Fibroblast of peridontal ligament (primary cell): ENCODE data around the gene PRKCH.
A peak's percentile ranks its signal among the peaks of the same experiment; 100 is the strongest.

ENCODE experiments used
- DNase-seq: peaks from one replicate; pipeline ENCODE4 v3.0.0-alpha.2; 2010; ENCODE audit errors: extremely low read depth

Gene PRKCH

GRCh38 chr14:61551384-61551783, 230.0 kb downstream of the PRKCH start:
- DNase-seq, result no peak

DNA sequence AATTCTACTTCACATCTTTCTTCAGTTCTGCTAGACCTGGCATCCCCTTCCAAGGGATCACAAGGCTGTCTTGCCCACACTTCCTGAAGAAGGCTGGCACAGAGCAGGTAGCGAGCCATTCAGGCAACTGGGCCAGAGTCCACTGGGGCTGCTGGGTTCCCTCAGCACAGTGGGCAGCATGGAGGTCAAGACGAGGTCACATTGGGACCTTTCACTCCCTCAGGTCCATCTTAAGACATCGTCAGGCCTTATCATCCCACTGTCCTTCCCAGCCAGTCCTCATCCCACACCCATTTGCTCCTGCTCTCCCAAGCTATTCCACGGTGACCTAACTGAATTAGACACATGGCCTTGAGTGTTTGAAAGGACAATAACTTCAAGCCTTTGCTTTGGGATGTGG, 230.9 kb downstream of the PRKCH start:
- no peak for DNase-seq

DNA sequence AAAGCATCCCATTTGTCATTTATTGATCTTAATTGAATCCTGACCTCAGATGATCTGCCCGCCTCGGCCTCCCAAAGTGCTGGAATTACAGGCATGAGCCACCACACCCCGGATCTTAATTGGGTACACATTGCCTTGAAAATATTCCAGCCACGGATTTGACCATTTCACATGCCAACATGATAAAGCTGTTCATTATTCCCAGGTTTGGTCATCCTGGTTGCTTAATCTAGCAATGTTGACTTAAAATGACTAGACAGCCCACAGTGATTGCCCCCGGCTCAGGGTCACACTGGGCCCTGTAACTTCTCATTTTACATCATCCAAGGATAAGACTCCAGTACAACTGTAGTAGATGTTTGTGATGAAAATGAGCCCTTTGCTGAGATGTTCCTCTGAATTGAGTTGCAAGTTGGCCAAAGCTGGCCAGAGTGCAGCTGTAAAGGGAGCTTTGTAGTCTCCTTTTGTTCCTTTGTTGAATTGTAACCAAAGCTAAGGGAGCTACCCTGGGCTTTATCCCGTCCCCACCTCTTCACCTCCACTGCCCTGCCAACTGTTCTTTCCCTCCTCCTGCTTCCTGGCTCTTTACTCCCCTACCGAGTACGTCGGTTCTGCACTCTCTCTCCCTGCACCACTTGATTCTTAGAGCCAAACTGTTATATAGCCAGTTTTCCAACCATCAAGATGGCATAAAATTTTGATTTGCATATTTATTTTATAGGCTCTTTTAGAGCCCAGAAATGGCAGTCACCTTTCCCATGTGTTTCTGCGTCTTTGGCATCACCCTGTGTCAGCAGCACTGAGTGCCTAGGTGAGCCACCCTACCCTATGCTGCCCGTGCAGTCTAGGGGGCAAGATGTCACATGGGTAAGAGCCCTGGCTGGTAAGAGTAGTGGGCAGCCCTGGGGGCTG, 232.6 kb downstream of the PRKCH start:
- peak; percentile 100 for DNase-seq

GRCh38 chr14:61555056-61555838, 233.9 kb downstream of the PRKCH start:
- DNase-seq, result peak; percentile 42

DNA sequence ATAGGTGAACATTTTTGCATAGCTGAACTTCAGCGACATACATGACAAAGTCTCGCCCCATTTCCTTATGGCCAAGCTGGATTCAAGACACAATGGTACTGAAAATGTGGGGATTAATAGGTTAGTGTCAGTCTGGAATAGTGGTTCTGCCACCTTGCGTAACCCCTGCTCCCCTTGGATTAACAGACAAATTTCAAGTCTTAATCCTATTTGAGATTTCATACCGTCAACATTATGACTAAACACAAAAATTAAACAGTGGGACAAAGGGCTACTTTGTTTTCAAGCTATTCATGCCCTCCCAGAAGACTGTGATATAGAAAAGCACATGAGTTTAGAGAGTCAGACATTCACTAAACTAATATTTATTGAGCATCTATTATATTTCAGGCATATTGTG, 235.1 kb downstream of the PRKCH start:
- no peak for DNase-seq

GRCh38 chr14:61557262-61557661, 235.9 kb downstream of the PRKCH start:
- DNase-seq, result no peak

DNA sequence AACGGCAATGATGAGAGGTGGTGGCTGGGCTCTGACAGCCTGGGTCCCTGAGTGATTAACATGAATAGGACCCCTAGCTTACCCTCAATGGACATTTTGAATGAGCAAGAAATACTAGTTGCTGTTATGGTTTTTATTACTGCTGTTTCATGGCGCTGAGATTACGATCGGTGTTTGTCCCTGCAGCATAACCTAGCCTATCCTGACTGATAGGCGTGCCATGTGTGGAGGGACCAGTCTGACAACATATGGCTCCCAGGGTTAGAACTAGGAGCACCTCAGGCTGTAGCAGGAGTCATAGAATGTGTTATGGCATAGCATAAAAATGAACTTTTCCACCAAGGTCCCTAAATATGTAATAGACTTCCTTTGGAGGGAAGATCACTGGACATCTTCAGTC, 236.5 kb downstream of the PRKCH start:
- no peak for DNase-seq

DNA sequence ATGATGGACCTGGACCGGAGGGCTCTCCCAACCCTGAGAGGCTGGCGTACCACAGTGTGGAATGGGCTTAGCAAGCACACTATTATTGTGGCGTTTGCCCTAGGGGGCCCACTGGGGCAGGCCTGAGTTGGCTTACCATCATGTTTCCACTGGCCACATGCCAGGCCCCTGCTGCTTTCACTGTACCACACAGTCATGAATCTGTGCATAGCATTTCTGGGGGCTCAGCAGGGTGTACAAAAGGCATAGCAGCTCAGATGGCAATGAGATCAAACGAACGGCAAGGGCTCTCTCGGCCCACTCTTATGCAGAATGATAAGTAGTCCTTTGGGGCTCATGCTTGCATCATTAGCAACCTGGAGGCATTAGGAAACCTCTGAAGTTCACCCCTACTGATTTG, 236.9 kb downstream of the PRKCH start:
- DNase-seq, result no peak

GRCh38 chr14:61559641-61560201, 238.3 kb downstream of the PRKCH start:
- DNase-seq, result no peak

DNA sequence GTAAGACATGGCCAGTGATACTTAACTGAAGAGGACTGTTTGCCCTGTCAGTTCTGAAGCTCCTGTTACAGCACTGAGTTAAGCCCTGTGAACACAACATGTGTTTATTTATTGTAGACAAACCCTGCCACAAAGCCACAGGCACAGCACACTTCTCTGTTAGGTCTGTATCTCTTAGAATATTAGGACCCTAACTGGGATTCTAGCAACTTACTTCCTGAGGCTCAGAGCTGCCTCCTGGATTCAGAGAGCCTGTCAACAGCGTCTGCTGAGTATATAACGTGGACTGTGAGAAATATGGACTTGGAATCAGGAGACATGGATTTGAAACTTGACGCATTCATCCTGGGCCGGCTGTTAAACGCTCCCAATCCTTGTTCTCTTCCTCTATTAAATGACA, 238.9 kb downstream of the PRKCH start:
- DNase-seq, result peak; percentile 67

GRCh38 chr14:61561104-61561503, 239.7 kb downstream of the PRKCH start:
- DNase-seq, result peak; percentile 77

DNA sequence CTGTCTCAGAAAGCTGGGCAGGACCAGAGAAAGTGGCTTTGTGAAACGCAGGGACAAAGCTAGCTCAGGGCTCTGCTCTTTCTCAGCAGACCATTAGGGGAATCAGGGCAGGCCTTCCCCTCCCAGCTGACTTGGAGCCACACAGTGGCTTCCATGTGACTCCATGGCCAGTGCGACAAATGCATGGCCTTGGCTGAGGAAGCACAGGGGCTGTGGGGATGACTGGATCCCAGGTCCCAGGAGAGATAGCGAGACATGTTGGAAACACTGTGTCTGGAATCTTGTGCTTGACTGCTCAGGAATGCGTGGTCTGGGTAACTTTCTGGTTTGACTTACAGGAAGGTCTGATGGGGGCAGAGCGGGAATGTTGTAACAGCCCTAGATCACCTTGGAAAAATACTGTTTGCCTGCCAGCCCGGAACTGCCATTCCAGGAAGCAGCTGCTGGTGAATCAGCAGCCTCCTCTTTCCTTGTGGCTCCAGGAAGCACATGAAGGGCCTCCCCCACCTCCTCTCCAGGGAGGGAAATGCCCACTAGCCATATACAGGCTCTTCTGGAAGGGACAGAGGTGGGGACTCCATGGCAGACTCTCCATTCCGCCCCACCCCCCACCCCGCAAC, 240.4 kb downstream of the PRKCH start:
- peak; percentile 95 for DNase-seq

DNA sequence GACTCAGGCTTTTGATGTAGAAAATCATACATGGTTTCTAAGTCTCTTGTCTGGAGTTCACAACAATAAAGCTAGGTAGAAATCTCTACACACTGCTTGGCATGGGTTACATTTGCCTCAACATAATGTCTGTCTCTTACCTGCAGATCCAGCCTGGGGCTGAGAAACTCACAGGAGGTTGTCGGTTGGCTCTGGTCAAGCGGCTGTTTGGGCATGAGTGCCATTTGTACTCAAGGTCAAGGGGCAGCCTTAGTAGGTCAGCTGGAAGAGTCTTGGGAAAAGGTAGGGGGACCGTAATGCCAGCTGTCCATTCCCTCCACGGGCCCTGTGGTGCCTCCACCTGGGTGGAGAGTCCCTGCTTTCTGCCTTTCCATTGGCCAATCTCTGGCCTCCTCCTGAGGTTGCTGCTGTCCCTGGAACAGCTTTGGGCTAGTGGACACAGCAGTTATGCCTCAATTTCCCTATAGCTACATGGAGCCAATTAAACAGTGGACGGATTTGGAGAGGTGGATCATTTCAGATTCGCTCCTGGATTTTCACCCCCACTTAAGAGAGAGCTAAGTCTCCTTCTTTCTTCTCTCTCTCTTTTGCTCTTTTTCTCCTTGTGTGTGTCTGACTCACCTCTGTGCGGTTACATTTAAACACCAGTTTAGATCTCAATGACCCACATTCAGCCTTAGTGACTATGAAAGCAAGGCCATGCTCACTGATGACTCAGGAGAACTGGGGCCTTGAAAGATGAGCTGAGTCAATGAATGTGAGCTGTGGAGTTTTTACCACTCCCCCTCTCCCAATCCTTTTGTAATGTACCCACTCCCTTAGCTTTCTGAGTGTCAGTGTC, 241.2 kb downstream of the PRKCH start:
- DNase-seq, result peak; percentile 99

DNA sequence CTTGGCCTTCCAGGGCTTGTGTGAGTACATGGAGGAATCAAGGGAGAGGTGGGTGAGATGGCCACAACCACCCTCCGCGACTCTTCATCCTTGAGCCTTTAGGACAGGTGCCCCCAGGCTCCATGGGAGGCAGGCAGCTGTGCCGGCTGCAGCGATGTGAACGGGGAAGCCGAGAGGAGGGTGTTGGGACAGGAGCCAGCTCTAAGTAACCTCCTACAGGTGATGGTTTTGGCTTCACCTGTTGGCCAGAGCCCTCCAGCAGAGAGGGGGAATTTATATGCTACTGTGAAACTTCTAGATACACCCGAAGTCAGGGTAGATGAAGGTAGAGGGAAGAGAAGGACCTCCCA, 241.8 kb downstream of the PRKCH start:
- no peak for DNase-seq

- no peak for DNase-seq
Measured at GRCh38 chr14:61563880-61564617, 242.7 kb downstream of the PRKCH start.

DNA sequence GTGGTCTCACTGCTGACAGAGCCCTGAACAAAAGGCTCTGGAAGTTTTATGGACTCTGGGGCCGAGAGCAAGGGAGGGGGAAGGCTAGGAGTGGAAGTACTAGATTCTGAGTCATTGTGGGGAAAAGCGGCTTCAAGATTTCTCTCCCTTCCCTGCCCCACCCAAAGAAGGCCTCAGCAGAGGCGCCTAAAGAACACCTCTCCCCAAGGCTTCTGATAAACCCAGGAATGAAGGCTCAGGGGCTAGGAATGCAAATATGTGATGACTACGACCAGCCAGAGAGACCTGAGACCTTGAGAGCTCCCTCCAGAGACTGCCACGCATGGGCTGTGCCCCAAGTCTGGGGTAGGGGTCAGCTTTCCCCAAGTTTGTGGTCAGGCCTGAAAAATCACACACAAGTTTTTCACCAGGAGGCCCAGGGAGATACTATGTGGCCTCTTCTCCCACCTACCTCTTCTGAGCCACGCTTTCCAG, 243.3 kb downstream of the PRKCH start:
- peak; percentile 91 for DNase-seq

- DNase-seq, result no peak
Measured at GRCh38 chr14:61565181-61565580, 243.8 kb downstream of the PRKCH start.

DNA sequence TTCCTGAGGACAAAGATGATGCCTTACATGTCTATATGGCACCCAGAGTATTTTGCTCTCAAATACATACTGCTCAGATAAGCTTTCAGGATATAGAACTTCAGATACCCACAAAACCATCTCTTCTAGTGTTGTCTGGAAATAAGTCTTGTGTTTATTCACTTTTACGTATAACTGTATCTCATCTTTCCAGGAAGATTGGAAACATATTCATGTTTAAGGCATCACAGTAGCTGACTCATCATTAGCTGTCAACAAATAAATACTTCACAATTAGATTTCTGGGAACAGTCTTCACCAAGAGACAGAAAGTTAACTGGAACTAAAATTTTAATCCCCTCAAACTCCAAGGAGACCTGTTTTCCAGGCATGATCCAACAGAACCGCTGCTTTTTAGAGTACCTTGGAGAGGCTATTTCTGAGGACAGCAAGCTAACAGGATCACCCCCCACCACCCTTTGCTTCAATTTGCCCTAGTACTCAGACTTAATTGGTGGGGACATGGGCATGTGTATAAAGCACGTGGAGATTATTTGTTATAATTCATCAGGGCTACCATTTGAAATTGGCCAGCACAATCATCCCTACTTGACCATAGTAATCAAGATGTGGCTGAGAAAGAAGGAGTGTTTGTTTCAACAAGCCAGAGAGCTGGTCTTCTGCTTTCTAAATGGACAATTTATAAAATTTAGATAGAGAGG, 244.6 kb downstream of the PRKCH start:
- DNase-seq, result peak; percentile 88

GRCh38 chr14:61566537-61567225, 245.3 kb downstream of the PRKCH start:
- DNase-seq, result no peak
